Kidney epithelial cell (primary cell): ENCODE data around the gene TRNT1. TPM values are rescaled to one million over a fixed set of nuclear protein-coding genes. Genes with fewer than 3 reads are reported as not detected.

Experiments used
- DNase-seq: peaks from one replicate; pipeline ENCODE4 v3.0.0-alpha.2; 2010; ENCODE audit warnings: low read depth
- H3K27me3 ChIP-seq: 2 replicates; pipeline ENCODE4 v1.6.0; 2011; ENCODE audit warnings: low read length; ENCODE audit not compliant: control insufficient read depth, insufficient read depth
- H3K36me3 ChIP-seq: 2 replicates; pipeline ENCODE4 v1.5.1; 2011; ENCODE audit warnings: low read length; ENCODE audit not compliant: control insufficient read depth, insufficient read depth
- H3K4me3 ChIP-seq: 2 replicates; pipeline ENCODE4 v1.5.1; 2011; ENCODE audit warnings: low read depth, mild to moderate bottlenecking, control low read depth, low read length
- CTCF ChIP-seq: IDR thresholded peaks from 2 replicates; pipeline ENCODE4 v1.5.1; 2011; ENCODE audit warnings: mild to moderate bottlenecking, moderate library complexity, low read length, control low read depth, inconsistent platforms; ENCODE audit not compliant: insufficient read depth, poor library complexity, severe bottlenecking
- total RNA-seq: library from RNA; depleted of rRNA; stranded (reverse); fragments of >200 nt; gene quantifications from 2 replicates; pipeline ENCODE4 v1.2.3, GENCODE V29; 2015

The TRNT1 gene
- total RNA-seq, 1 donor from 2014 or later = 19.5 TPM

GRCh38 chr3:3084890-3085289, 41.9 kb upstream of the TRNT1 start:
- Histone ChIP-seq H3K4me3 (no peak overlapping the region), H3K27me3 (no peaks in the 10 kb centered on the region), H3K36me3 (no peaks in the 10 kb centered on the region)
- DNase-seq = no peak
- TF ChIP-seq CTCF = no peak

- no peak for DNase-seq
These were observed 41.0 kb upstream of the TRNT1 start for GRCh38 chr3:3085782-3086181.

GRCh38 chr3:3086239-3086638, 40.5 kb upstream of the TRNT1 start:
- DNase-seq = no peak
- Histone ChIP-seq H3K4me3 (no peak overlapping the region), H3K27me3 (no peaks in the 10 kb centered on the region), H3K36me3 (no peaks in the 10 kb centered on the region)
- no peak for TF ChIP-seq CTCF

More at GRCh38 chr3:3085782-3086181, 41.0 kb upstream of the TRNT1 start:
- H3K36me3 ChIP-seq = no peaks in the 10 kb centered on the region
- H3K27me3 ChIP-seq = no peaks in the 10 kb centered on the region
- no peak overlapping the region for H3K4me3 ChIP-seq
- TF ChIP-seq CTCF = no peak

- Histone ChIP-seq H3K27me3 (no peaks in the 10 kb centered on the region), H3K4me3 (no peak overlapping the region), H3K36me3 (no peaks in the 10 kb centered on the region)
- no peak for TF ChIP-seq CTCF
- DNase-seq = no peak
These were observed 39.5 kb upstream of the TRNT1 start for GRCh38 chr3:3087279-3087678.

- H3K27me3 ChIP-seq = no peaks in the 10 kb centered on the region
- H3K36me3 ChIP-seq = no peaks in the 10 kb centered on the region
- no peak for TF ChIP-seq CTCF
- DNase-seq = no peak
- no peak overlapping the region for H3K4me3 ChIP-seq
These were observed 38.8 kb upstream of the TRNT1 start for GRCh38 chr3:3087716-3088465.

GRCh38 chr3:3089017-3089416, 37.7 kb upstream of the TRNT1 start:
- no peak for TF ChIP-seq CTCF

More at GRCh38 chr3:3089017-3089416, 37.7 kb upstream of the TRNT1 start:
- Histone ChIP-seq H3K4me3 (no peak overlapping the region), H3K36me3 (no peaks in the 10 kb centered on the region), H3K27me3 (no peaks in the 10 kb centered on the region)
- no peak for DNase-seq
